Measurements from ENCODE around the gene HDAC4. TPM values are rescaled to one million over a fixed set of nuclear protein-coding genes. Genes with fewer than 3 reads are reported as not detected.
A peak's percentile ranks its signal among the peaks of the same experiment; 100 is the strongest.

The HDAC4 gene
- total and polyA plus RNA-seq, 4 donors: 6.8 to 75.5 (median 30.2) TPM

DNA sequence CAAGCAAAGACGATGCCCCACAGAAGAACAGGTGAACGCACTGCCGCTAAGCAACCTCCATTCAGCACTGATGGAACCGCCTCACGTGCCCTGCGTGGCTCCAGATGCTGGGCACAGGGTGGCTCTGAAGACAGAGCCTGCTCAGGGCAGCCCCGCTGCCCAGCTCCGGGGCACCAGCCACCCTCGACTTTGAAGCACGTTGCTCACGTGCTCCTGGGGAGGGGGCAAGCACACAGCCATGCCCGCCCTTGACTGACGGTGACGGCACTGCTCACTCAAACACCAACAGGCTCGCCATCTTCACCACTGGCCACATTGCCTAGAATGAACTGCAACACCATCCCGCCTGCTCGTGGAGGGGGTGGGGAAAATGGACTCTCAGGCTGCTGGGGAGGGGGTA lies 251.3 kb downstream of the HDAC4 start:
- Histone ChIP-seq H3K27ac (ENCODE audit: low read depth in 1 of 2, low read length in 2 of 2) (no peak overlapping the region), H3K36me3 (ENCODE audit: control insufficient read depth in 1 of 2, insufficient read depth in 2 of 2, low read length in 1 of 2) (peaks cover 0 to 2% of the 10 kb centered on the region in 2 donors), H3K4me1 (ENCODE audit: control insufficient read depth in 1 of 2, insufficient read depth in 2 of 2, low read length in 2 of 2) (no peaks in the 10 kb centered on the region), H3K9me3 (ENCODE audit: control insufficient read depth, low read length) (no peaks in the 10 kb centered on the region), H3K27me3 (ENCODE audit: control insufficient read depth in 1 of 2, insufficient read depth in 2 of 2, low read length in 1 of 2) (no peaks in the 10 kb centered on the region), H3K4me3 (ENCODE audit: low read length in 2 of 2) (no peak overlapping the region)
- peak; percentile 45 to 62 for DNase-seq
- intact Hi-C loops (cut with DNase I): loop anchor here in 1 of 2 donors (10.0 kb wide), 2 partner anchors 145 to 255 kb away; partner anchors contain the start of gene HDAC4
- ATAC-seq (ENCODE audit: low FRiP score): no peak
- WGBS, 2 donors: 96 to 97% methylated on average over 17 of the region's 17 CpGs

DNA sequence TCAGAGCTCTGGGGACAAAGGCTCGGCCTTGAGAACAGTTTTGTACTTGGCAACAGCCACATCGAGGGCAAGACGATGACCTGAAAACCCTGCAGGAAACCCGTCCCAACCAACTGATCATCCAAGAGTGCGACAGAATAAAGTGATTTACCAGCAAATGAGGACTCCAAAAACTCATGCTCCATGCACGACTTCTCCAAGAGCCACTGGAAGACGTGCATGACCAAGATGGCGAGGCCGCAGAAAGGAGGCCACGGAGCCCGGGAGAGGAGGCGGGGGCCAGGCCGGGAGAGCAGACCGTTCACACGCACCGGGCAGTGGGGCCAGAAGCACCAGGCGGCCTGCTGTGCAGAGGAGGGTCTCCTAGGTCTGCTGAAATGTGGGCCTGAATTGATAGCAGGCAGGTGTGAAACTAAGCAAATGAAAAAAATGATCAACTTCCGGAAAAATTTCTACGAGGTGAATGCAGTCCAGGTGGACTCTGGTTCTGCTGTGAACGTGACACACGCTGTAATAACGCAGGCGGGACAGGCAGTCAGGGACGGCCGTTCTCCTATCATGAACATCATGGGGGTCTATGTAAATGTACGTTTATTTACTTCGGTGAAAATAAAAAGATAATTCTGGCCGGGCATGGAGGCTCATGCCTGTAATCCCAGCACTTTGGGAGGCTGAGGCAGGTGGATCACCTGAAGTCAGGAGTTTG lies 252.2 kb downstream of the HDAC4 start:
- no peaks in the 10 kb centered on the region for H3K27me3 ChIP-seq (ENCODE audit: control insufficient read depth in 1 of 2, insufficient read depth in 2 of 2, low read length in 1 of 2)
- DNase-seq (peak; percentile 21 to 66), ATAC-seq (ENCODE audit: low FRiP score) (no peak)
- H3K27ac ChIP-seq (ENCODE audit: low read depth in 1 of 2, low read length in 2 of 2): no peak overlapping the region
- WGBS, 2 donors: 95 to 96% methylated on average over 28 of the region's 28 CpGs
- H3K36me3 ChIP-seq (ENCODE audit: control insufficient read depth in 1 of 2, insufficient read depth in 2 of 2, low read length in 1 of 2): peaks cover 0 to 2% of the 10 kb centered on the region in 2 donors
- intact Hi-C loops (cut with DNase I): loop anchor here in 1 of 2 donors (10.0 kb wide), 2 partner anchors 146 to 256 kb away; partner anchors contain the start of gene HDAC4
- no peaks in the 10 kb centered on the region for H3K9me3 ChIP-seq (ENCODE audit: control insufficient read depth, low read length)
- no peak overlapping the region for H3K4me3 ChIP-seq (ENCODE audit: low read length in 2 of 2)
- no peaks in the 10 kb centered on the region for H3K4me1 ChIP-seq (ENCODE audit: control insufficient read depth in 1 of 2, insufficient read depth in 2 of 2, low read length in 2 of 2)

DNA sequence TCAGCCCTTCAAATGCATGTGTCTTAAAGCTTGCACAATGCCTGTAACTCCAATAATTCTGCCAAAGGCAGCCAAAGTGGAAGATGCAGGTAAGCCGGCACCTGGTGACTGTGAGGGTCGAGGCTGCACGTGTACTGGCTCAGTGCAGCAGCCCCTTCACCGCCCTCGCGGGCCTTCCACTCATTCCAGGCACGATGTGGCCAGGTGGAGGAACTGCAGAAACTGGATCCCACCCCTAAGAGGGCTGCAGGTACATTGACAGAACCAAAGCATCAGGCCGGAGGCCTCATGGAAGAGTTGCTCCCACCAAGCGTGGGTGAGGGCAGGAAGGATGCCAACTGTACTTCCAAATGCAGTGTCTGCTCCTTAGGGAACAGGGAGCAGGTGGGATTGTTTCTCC lies 253.4 kb downstream of the HDAC4 start:
- DNase-seq: peak; percentile 16 to 59

DNA sequence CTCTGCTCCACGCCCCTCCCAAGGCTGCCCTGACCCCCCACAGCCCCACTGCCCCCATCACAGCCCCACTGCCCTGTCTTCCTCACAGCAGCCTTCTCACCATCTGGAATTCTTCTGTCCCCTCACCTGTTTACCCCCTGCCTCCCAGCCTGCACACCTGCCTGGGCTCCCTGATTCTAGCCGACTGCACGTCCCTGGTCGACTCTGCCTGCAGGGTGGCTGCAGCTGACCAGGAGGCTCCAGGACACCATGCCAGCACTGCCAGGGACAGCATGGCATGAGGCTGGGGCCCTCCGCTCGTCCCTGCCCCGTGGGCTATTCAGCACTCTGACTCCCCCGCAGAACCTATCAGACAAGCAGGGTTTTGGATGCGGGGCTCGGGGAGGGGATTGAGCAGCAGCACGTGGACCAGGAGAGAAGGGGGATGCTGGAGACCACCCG lies 254.1 kb downstream of the HDAC4 start:
- no peaks in the 10 kb centered on the region for H3K9me3 ChIP-seq (ENCODE audit: control insufficient read depth, low read length)
- no peak overlapping the region for H3K4me3 ChIP-seq (ENCODE audit: low read length in 2 of 2)
- H3K36me3 ChIP-seq (ENCODE audit: control insufficient read depth in 1 of 2, insufficient read depth in 2 of 2, low read length in 1 of 2): peaks cover 0 to 2% of the 10 kb centered on the region in 2 donors
- ATAC-seq (ENCODE audit: low FRiP score): no peak
- H3K27ac ChIP-seq (ENCODE audit: low read depth in 1 of 2, low read length in 2 of 2): no peak overlapping the region
- DNase-seq: peak in 1 of 2 donors; percentile 50
- H3K4me1 ChIP-seq (ENCODE audit: control insufficient read depth in 1 of 2, insufficient read depth in 2 of 2, low read length in 2 of 2): no peaks in the 10 kb centered on the region
- WGBS, 2 donors: 94 to 96% methylated on average over 12 of the region's 12 CpGs
- intact Hi-C loops (cut with DNase I): loop anchor here in 1 of 2 donors (10.0 kb wide), 2 partner anchors 148 to 258 kb away; partner anchors contain the start of gene HDAC4
- H3K27me3 ChIP-seq (ENCODE audit: control insufficient read depth in 1 of 2, insufficient read depth in 2 of 2, low read length in 1 of 2): no peaks in the 10 kb centered on the region

More for the DNA sequence above, 253.4 kb downstream of the HDAC4 start:
- intact Hi-C loops (cut with DNase I): loop anchor here in 1 of 2 donors (10.0 kb wide), 2 partner anchors 147 to 257 kb away; partner anchors contain the start of gene HDAC4
- no peak for ATAC-seq (ENCODE audit: low FRiP score)
- peaks cover 0 to 2% of the 10 kb centered on the region in 2 donors for H3K36me3 ChIP-seq (ENCODE audit: control insufficient read depth in 1 of 2, insufficient read depth in 2 of 2, low read length in 1 of 2)
- WGBS, 2 donors: 92 to 94% methylated on average over 9 of the region's 9 CpGs
- no peak overlapping the region for H3K4me3 ChIP-seq (ENCODE audit: low read length in 2 of 2)
- H3K4me1 ChIP-seq (ENCODE audit: control insufficient read depth in 1 of 2, insufficient read depth in 2 of 2, low read length in 2 of 2): no peaks in the 10 kb centered on the region
- H3K27me3 ChIP-seq (ENCODE audit: control insufficient read depth in 1 of 2, insufficient read depth in 2 of 2, low read length in 1 of 2): no peaks in the 10 kb centered on the region
- no peak overlapping the region for H3K27ac ChIP-seq (ENCODE audit: low read depth in 1 of 2, low read length in 2 of 2)
- H3K9me3 ChIP-seq (ENCODE audit: control insufficient read depth, low read length): no peaks in the 10 kb centered on the region

DNA sequence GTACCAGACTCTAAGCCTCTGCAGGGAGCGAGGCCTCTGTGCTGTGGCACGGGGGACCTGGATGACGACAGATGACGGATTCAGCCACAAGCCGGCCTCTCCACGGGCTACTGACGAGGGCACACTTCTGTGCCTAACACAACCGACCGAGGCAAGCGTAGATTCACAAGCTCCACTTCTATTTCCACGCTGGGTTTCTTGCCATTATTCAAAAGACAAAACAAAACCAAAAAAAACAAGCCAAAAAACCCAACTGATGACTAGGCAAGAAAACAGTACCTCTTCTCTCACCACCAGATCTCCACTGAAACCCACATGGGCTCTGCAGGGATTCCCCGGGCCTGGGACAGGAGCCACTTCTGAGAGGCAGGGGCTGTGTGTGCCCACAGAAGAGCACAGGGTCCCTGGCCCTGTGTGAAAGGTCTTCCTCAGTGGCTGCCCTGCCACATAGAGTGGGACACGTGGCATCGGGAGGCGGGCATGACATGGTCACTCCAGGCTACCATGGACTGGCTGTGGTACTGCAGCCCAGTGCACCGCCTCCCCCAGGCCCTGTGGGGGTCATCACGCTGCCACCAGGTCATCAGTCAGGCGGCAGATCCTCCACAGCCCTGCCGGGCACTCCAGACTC lies 254.7 kb downstream of the HDAC4 start:
- DNase-seq (peak; percentile 24 to 67), ATAC-seq (ENCODE audit: low FRiP score) (no peak)
- H3K4me1 ChIP-seq (ENCODE audit: control insufficient read depth in 1 of 2, insufficient read depth in 2 of 2, low read length in 2 of 2): no peaks in the 10 kb centered on the region
- H3K4me3 ChIP-seq (ENCODE audit: low read length in 2 of 2): no peak overlapping the region
- peaks cover 0 to 2% of the 10 kb centered on the region in 2 donors for H3K36me3 ChIP-seq (ENCODE audit: control insufficient read depth in 1 of 2, insufficient read depth in 2 of 2, low read length in 1 of 2)
- H3K9me3 ChIP-seq (ENCODE audit: control insufficient read depth, low read length): no peaks in the 10 kb centered on the region
- intact Hi-C loops (cut with DNase I): loop anchor here in 1 of 2 donors (10.0 kb wide), 2 partner anchors 149 to 259 kb away; partner anchors contain the start of gene HDAC4
- no peak overlapping the region for H3K27ac ChIP-seq (ENCODE audit: low read depth in 1 of 2, low read length in 2 of 2)
- WGBS, 2 donors: 77 to 83% methylated on average over 19 of the region's 19 CpGs
- H3K27me3 ChIP-seq (ENCODE audit: control insufficient read depth in 1 of 2, insufficient read depth in 2 of 2, low read length in 1 of 2): no peaks in the 10 kb centered on the region

DNA sequence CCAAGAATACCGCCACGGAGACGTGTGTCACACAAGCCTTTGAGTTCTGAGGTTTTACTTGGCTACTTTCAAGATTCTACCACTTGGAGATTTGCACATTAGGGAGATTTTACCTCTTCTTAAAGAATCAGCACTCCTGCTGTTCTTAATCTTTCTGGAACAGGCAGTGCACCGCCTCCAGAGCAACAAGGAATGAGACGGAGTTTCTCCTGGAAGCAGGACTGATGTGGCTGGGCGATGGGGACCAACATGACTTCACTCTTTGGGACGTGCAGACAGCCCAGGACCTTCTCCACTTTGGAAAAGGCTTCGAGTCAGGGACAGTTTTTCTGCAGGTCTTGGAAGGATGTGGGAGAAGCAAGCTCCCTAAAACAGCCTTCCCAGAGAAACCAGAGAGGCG lies 255.2 kb downstream of the HDAC4 start:
- Histone ChIP-seq H3K9me3 (ENCODE audit: control insufficient read depth, low read length) (no peaks in the 10 kb centered on the region), H3K4me1 (ENCODE audit: control insufficient read depth in 1 of 2, insufficient read depth in 2 of 2, low read length in 2 of 2) (no peaks in the 10 kb centered on the region), H3K27ac (ENCODE audit: low read depth in 1 of 2, low read length in 2 of 2) (no peak overlapping the region), H3K4me3 (ENCODE audit: low read length in 2 of 2) (no peak overlapping the region), H3K36me3 (ENCODE audit: control insufficient read depth in 1 of 2, insufficient read depth in 2 of 2, low read length in 1 of 2) (peaks cover 0 to 2% of the 10 kb centered on the region in 2 donors), H3K27me3 (ENCODE audit: control insufficient read depth in 1 of 2, insufficient read depth in 2 of 2, low read length in 1 of 2) (no peaks in the 10 kb centered on the region)
- WGBS, 2 donors: 40 to 61% methylated on average over 9 of the region's 9 CpGs
- DNase-seq (peak in 1 of 2 donors; percentile 32), ATAC-seq (ENCODE audit: low FRiP score) (no peak)
- intact Hi-C loops (cut with DNase I): loop anchor here in 1 of 2 donors (10.0 kb wide), 2 partner anchors 149 to 259 kb away; partner anchors contain the start of gene HDAC4

DNA sequence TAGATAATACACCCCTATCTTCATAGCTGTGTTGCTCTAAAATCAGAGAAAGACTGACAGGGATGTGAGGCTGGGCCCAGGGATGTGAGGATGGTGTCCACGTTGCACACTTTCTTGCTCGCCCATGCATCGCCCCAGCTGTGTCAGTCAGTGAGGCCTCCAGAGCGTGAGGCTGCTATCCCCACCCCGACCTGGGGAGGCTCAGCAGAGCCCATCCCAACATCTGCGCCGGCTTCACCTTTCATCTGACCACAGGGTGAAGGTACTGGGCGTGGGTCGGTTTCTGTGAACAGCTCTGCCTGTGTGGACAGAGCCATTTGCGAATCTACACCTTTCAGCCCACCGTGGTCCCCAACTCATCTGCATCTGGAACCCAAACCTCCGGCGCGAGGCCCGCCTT lies 255.7 kb downstream of the HDAC4 start:
- WGBS, 2 donors: 92 to 94% methylated on average over 15 of the region's 15 CpGs
- ATAC-seq (ENCODE audit: low FRiP score) (no peak), DNase-seq (peak in 1 of 2 donors; percentile 55)
- Histone ChIP-seq H3K27ac (ENCODE audit: low read depth in 1 of 2, low read length in 2 of 2) (no peak overlapping the region), H3K4me1 (ENCODE audit: control insufficient read depth in 1 of 2, insufficient read depth in 2 of 2, low read length in 2 of 2) (no peaks in the 10 kb centered on the region), H3K9me3 (ENCODE audit: control insufficient read depth, low read length) (no peaks in the 10 kb centered on the region), H3K27me3 (ENCODE audit: control insufficient read depth in 1 of 2, insufficient read depth in 2 of 2, low read length in 1 of 2) (no peaks in the 10 kb centered on the region), H3K4me3 (ENCODE audit: low read length in 2 of 2) (no peak overlapping the region), H3K36me3 (ENCODE audit: control insufficient read depth in 1 of 2, insufficient read depth in 2 of 2, low read length in 1 of 2) (peaks cover 0 to 2% of the 10 kb centered on the region in 2 donors)
- intact Hi-C loops (cut with DNase I): loop anchor here in 1 of 2 donors (10.0 kb wide), 2 partner anchors 150 to 260 kb away; partner anchors contain the start of gene HDAC4

DNA sequence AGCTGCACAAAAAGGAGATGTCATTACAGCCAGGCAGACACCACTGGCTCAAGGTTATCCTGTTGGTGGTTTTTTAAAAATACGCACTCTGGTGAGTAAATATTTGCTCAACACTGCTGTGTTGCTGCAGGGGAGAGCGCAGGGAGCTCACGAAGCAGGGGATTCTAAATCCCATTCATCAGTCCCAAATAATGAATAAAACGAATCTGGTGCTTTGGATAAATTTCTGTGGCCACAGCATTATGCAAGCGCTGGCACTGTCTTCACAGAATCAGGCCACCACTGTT lies 256.2 kb downstream of the HDAC4 start:
- ATAC-seq (ENCODE audit: low FRiP score) (no peak), DNase-seq (no peak)
- intact Hi-C loops (cut with DNase I): loop anchor here in 1 of 2 donors (10.0 kb wide), 2 partner anchors 150 to 260 kb away; partner anchors contain the start of gene HDAC4
- Histone ChIP-seq H3K36me3 (ENCODE audit: control insufficient read depth in 1 of 2, insufficient read depth in 2 of 2, low read length in 1 of 2) (peaks cover 0 to 2% of the 10 kb centered on the region in 2 donors), H3K4me1 (ENCODE audit: control insufficient read depth in 1 of 2, insufficient read depth in 2 of 2, low read length in 2 of 2) (no peaks in the 10 kb centered on the region), H3K4me3 (ENCODE audit: low read length in 2 of 2) (no peak overlapping the region), H3K9me3 (ENCODE audit: control insufficient read depth, low read length) (no peaks in the 10 kb centered on the region), H3K27me3 (ENCODE audit: control insufficient read depth in 1 of 2, insufficient read depth in 2 of 2, low read length in 1 of 2) (no peaks in the 10 kb centered on the region), H3K27ac (ENCODE audit: low read depth in 1 of 2, low read length in 2 of 2) (no peak overlapping the region)
- 95 to 97% methylated on average over 5 of the region's 5 CpGs for WGBS, 2 donors
